Right lobe of liver (tissue), 6 donors: Measurements from ENCODE around the gene SGPP2. TPM values are rescaled to one million over a fixed set of nuclear protein-coding genes. Genes with fewer than 3 reads are reported as not detected.

ENCODE experiments used
- ATAC-seq, 4 donors: fragments of 200-7000 bp; cut with Tn5 transposase; one replicate each; pipeline ENCODE4 v1.9.1; 2020; ENCODE audit warnings: mild to moderate bottlenecking in 4 of 4, moderate library complexity in 4 of 4
- DNase-seq, 3 donors: peaks; one replicate each; pipeline ENCODE4 v3.0.0-alpha.2; 2020
- H3K27ac ChIP-seq, 3 donors: fragments of 200-600 bp; one replicate each; pipeline ENCODE4 v1.8.0; 2022
- H3K27me3 ChIP-seq, 2 donors: fragments of 200-600 bp; one replicate each; pipeline ENCODE4 v1.8.0; 2022
- H3K36me3 ChIP-seq, 4 donors: fragments of 200-600 bp; sonication (generic) in 1 of 4; one replicate each; pipeline versions ENCODE4 v1.5.1 to v1.8.0; 2017 to 2022; ENCODE audit warnings: control low read depth in 1 of 4
- H3K4me1 ChIP-seq, 4 donors: fragments of 200-600 bp; sonication (generic) in 1 of 4; one replicate each; pipeline versions ENCODE4 v1.5.1 to v1.8.0; 2017 to 2022; ENCODE audit warnings: control low read depth in 1 of 4
- H3K4me3 ChIP-seq, 3 donors: fragments of 200-600 bp; one replicate each; pipeline ENCODE4 v1.8.0; 2022
- H3K9me3 ChIP-seq, 4 donors: fragments of 200-600 bp; sonication (generic) in 1 of 4; one replicate each; pipeline versions ENCODE4 v1.5.1 to v1.8.0; 2017 to 2022; ENCODE audit warnings: control low read depth in 1 of 4
- POLR2A ChIP-seq: fragments of 450-650 bp; IDR thresholded peaks from one replicate; pipeline ENCODE4 v1.6.1; 2017; ENCODE audit warnings: antibody characterized with exemption, mild to moderate bottlenecking
- WGBS: methylation state at CpG from one replicate; pipeline ENCODE4 v1.1.6; 2018; ENCODE audit warnings: low coverage, low lambda C conversion rate; ENCODE audit not compliant: insufficient coverage; ENCODE audit errors: missing lambda C conversion rate; 5-methylcytosine and 5-hydroxymethylcytosine counted together
- intact Hi-C, 2 donors: fragments of 100-400 bp; cut with DNase I; formaldehyde crosslinking; loops; one replicate each; pipeline versions ENCODE4 v1.11.2 to v1.14.1; 2022
- total RNA-seq, 6 experiments: library from RNA; depleted of rRNA in 2 of 6; stranded (reverse); fragments of >200 nt in 2 of 6; fragmentation: NEBNext Ultra II Directional in 3 of 6; extraction: Animal tissue kit (Norgen Biotek cat#: 25700) in 3 of 6; gene quantifications; one replicate each; pipeline versions ENCODE4 v1.1.0 to v1.2.4, GENCODE V29; 2016 to 2023
- TF ChIP-seq, protein P1 (sequence below), 4 donors: fragments of 200-600 bp in 3 of 4; fragments of 450-650 bp in 1 of 4; IDR thresholded peaks; one replicate each; pipeline versions ENCODE4 v1.5.1 to v1.8.0; 2016 to 2022; ENCODE audit warnings: antibody characterized with exemption in 4 of 4, mild to moderate bottlenecking in 2 of 4
- donor health status: DM: no; HTN: yes; CAD: no.
- donor health status: DM: no; HTN: no; CAD: no.
- donor health status: DM: no; HTN: no; CAD: no.
- donor health status: DM: no; HTN: yes; CAD: no.
- donor health status: DM: no; HTN: yes; CAD: no.

SGPP2 gene
- total RNA-seq, 6 experiments from 2014 or later, result 0.14 to 0.25 (median 0.18) TPM

GRCh38 chr2:222413295-222413911 is 10.9 kb upstream of the SGPP2 start:
- TF ChIP-seq, protein P1, sequence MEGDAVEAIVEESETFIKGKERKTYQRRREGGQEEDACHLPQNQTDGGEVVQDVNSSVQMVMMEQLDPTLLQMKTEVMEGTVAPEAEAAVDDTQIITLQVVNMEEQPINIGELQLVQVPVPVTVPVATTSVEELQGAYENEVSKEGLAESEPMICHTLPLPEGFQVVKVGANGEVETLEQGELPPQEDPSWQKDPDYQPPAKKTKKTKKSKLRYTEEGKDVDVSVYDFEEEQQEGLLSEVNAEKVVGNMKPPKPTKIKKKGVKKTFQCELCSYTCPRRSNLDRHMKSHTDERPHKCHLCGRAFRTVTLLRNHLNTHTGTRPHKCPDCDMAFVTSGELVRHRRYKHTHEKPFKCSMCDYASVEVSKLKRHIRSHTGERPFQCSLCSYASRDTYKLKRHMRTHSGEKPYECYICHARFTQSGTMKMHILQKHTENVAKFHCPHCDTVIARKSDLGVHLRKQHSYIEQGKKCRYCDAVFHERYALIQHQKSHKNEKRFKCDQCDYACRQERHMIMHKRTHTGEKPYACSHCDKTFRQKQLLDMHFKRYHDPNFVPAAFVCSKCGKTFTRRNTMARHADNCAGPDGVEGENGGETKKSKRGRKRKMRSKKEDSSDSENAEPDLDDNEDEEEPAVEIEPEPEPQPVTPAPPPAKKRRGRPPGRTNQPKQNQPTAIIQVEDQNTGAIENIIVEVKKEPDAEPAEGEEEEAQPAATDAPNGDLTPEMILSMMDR (IDR thresholded peaks at IDR 0.05), result no peak
- Histone ChIP-seq H3K4me3 (no peak overlapping the region), H3K27ac (no peak overlapping the region), H3K9me3 (no peaks in the 10 kb centered on the region), H3K27me3 (no peaks in the 10 kb centered on the region), H3K36me3 (no peaks in the 10 kb centered on the region), H3K4me1 (no peaks in the 10 kb centered on the region)
- intact Hi-C loops, result no loop called here
- no peak for ATAC-seq
- DNase-seq, result no peak
- 70% methylated on average over 1 of the region's 1 CpG for WGBS

DNA sequence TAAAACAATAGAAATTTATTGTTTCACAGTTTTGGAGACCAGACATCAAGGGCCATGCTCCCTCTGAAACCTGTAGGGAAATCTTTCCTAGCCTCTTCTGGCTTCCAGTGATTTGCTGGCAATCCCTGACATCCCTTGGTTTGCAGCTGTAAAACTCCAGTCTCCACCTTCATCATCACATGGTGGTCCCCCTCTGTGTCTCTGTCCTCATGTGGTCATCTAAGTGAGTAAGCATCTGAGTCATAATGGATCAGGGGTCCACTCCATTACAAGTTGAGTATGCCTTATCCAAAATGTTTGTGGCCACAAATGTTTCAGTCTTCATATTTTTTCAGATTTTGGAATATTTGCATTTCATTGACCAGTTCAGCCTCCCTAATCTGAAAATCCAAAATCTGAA is 5.6 kb upstream of the SGPP2 start:
- intact Hi-C loops, result no loop called here
- Histone ChIP-seq H3K27ac (no peak overlapping the region), H3K9me3 (no peaks in the 10 kb centered on the region)

GRCh38 chr2:222420508-222420907 is 3.8 kb upstream of the SGPP2 start:
- no peak overlapping the region for H3K4me3 ChIP-seq
- H3K27ac ChIP-seq, result no peak overlapping the region
- intact Hi-C loops, result no loop called here
- no peaks in the 10 kb centered on the region for H3K9me3 ChIP-seq
- peaks cover 0 to 10% of the 10 kb centered on the region in 2 donors for H3K27me3 ChIP-seq
- WGBS, result 50% methylated on average over 1 of the region's 1 CpG
- TF ChIP-seq POLR2A, result no peak
- TF ChIP-seq, protein P1 (IDR thresholded peaks at IDR 0.05), result no peak
- H3K36me3 ChIP-seq, result no peaks in the 10 kb centered on the region
- peaks cover 0 to 6% (median 0%) of the 10 kb centered on the region in 4 donors for H3K4me1 ChIP-seq
- ATAC-seq (no peak), DNase-seq (no peak)

More for the DNA sequence above, 5.6 kb upstream of the SGPP2 start:
- H3K4me1 ChIP-seq, result no peaks in the 10 kb centered on the region
- no peak overlapping the region for H3K4me3 ChIP-seq
- DNase-seq (no peak), ATAC-seq (no peak)
- H3K36me3 ChIP-seq, result no peaks in the 10 kb centered on the region
- TF ChIP-seq, protein P1 (IDR thresholded peaks at IDR 0.05), result no peak
- no peak for TF ChIP-seq POLR2A
- H3K27me3 ChIP-seq, result no peaks in the 10 kb centered on the region

GRCh38 chr2:222421626-222422025 is 2.7 kb upstream of the SGPP2 start:
- no peak overlapping the region for H3K27ac ChIP-seq
- TF ChIP-seq, protein P1 (IDR thresholded peaks at IDR 0.05), result no peak
- TF ChIP-seq POLR2A, result no peak
- no peaks in the 10 kb centered on the region for H3K36me3 ChIP-seq
- H3K27me3 ChIP-seq, result peaks cover 0 to 11% of the 10 kb centered on the region in 2 donors
- no peak for ATAC-seq
- H3K4me1 ChIP-seq, result peaks cover 0 to 6% (median 0%) of the 10 kb centered on the region in 4 donors
- DNase-seq, result no peak
- 30% methylated on average over 1 of the region's 1 CpG for WGBS
- H3K4me3 ChIP-seq, result no peak overlapping the region
- intact Hi-C loops, result no loop called here
- H3K9me3 ChIP-seq, result no peaks in the 10 kb centered on the region

DNA sequence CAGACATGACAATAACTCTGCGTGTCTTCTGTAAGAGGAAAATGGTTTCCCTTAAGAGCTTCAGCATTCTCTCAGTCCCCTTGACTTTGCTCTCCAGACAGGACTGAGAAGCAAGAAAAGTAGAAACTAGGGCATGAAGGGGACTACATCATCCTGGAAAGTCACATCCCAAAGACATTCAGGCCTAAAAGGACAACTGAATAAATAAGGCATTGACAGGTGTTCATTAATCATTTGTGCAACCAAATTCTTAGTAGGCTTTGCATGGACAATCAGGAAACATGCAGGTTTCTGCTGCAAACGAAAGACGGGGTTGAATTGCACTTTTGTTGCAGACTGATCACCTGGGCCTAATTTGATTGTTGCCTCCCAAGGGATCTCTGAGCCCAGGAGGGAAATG is 1.2 kb upstream of the SGPP2 start:
- intact Hi-C loops, result no loop called here
- Histone ChIP-seq H3K9me3 (no peaks in the 10 kb centered on the region), H3K4me3 (no peak overlapping the region), H3K4me1 (peaks cover 0 to 6% (median 0%) of the 10 kb centered on the region in 4 donors), H3K36me3 (no peaks in the 10 kb centered on the region), H3K27ac (no peak overlapping the region), H3K27me3 (peaks cover 0 to 11% of the 10 kb centered on the region in 2 donors)
- WGBS, result 39% methylated on average over 3 of the region's 3 CpGs
- TF ChIP-seq POLR2A, result no peak
- TF ChIP-seq, protein P1 (IDR thresholded peaks at IDR 0.05), result no peak
- no peak for DNase-seq
- no peak for ATAC-seq
